LNCAP (cell line): ENCODE data around the gene C17orf50.

ENCODE experiments used
- CTCF ChIP-seq: fragments of 450-650 bp; IDR thresholded peaks from 2 replicates; pipeline ENCODE4 v1.5.1; 2017; ENCODE audit warnings: mild to moderate bottlenecking

Gene C17orf50

GRCh38 chr17:35749560-35750412, 10.9 kb upstream of the C17orf50 start:
- no peak for TF ChIP-seq CTCF

GRCh38 chr17:35750526-35751395, 9.9 kb upstream of the C17orf50 start:
- no peak for TF ChIP-seq CTCF

- no peak for TF ChIP-seq CTCF
Measured at GRCh38 chr17:35752471-35752870, 8.2 kb upstream of the C17orf50 start.

- TF ChIP-seq CTCF, result no peak
Measured at GRCh38 chr17:35752945-35753764, 7.5 kb upstream of the C17orf50 start, which contains the start of gene GAS2L2. GAS2L2 (minus strand) TSS chr17:35753239; CDS start chr17:35752850, 389 bp downstream.

GRCh38 chr17:35757243-35757642, 3.4 kb upstream of the C17orf50 start:
- TF ChIP-seq CTCF, result no peak

- TF ChIP-seq CTCF, result no peak
Measured at GRCh38 chr17:35761601-35762000, 914 bp downstream of the C17orf50 start.

- no peak for TF ChIP-seq CTCF
Measured at GRCh38 chr17:35763767-35764122, 3.1 kb downstream of the C17orf50 start.
